ENCODE results near the gene RABGAP1L.

GRCh38 chr1:174637487-174637886 is 478.2 kb downstream of the RABGAP1L start:
- TF ChIP-seq CTCF (IDR thresholded peaks at IDR 0.05) (no peak), POLR2A (IDR thresholded peaks at IDR 0.05) (no peak)
